ENCODE data around the gene NRIP2. TPM values are rescaled to one million over a fixed set of nuclear protein-coding genes. Genes with fewer than 3 reads are reported as not detected.
"Not testable (repeated sequence)": the region's sequence is repeated elsewhere in the genome, so short reads cannot be mapped to it uniquely, and the experiment has no call there.

Gene NRIP2
- not detected for total RNA-seq

GRCh38 chr12:2834581-2835491 lies at the start of gene NRIP2:
TSS of gene NRIP2 (minus strand) at chr12:2835035. CDS start at chr12:2834983, 52 bp downstream.
- peak; percentile 30 for ATAC-seq
- Mint-ChIP-seq H3K4me1 (peaks cover 2% of the 10 kb centered on the region), H3K27ac (no peak within 1 kb of the TSS), H3K9me3 (ENCODE audit: low read depth) (no peaks in the 10 kb centered on the region), H3K4me3 (no peak within 1 kb of the TSS), H3K36me3 (ENCODE audit: low read depth) (peaks cover 9% of the 10 kb centered on the region), H3K27me3 (no peaks in the 10 kb centered on the region)
- ChIA-PET POLR2A (no interaction called here), CTCF (interaction anchor here (0.6 kb wide), 1 partner anchor 34 kb away, joined by 4 read pairs; no protein-coding TSS in a partner anchor)
- DNase-seq: no peak
- intact Hi-C loops (cut with DNase I, micrococcal nuclease): no loop called here

DNA sequence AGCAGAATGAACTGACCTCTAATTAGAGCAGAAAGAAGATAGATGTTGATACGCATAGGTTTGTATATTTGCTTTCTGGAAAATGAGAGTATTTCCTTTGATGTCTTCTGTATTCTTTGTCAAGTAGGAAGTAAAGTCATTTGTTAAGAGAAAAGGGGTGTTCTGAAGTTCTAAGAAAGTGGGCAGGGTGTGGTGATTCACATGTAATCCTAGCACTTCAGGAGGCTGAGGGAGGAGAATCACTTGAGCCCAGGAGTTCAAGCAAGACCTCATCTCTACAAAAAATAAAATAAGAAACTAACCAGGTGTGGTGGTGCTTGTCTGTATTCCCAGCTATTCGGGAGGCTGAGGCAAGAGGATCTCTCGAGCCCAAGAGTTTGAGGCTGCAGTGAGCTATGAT lies 45.0 kb upstream of the NRIP2 start:
- POLR2A ChIA-PET: no interaction called here
- CTCF ChIA-PET: interaction anchor here (1.2 to 1.5 kb wide), 3 partner anchors 11 to 64 kb away, joined by 5 to 7 read pairs (median 7); no protein-coding TSS in a partner anchor
- no peaks in the 10 kb centered on the region for H3K9me3 Mint-ChIP-seq (ENCODE audit: low read depth)
- intact Hi-C loops (cut with DNase I, micrococcal nuclease): loop anchor here (5.0 to 10.0 kb wide), 4 partner anchors 165 to 992 kb away; partner anchors contain the start of genes DCP1B (in 1 of the 2) and PARP11 (in 1 of the 2)
- H3K27me3 Mint-ChIP-seq: no peaks in the 10 kb centered on the region
- peaks cover 31% of the 10 kb centered on the region for H3K4me1 Mint-ChIP-seq
- H3K27ac Mint-ChIP-seq: peak overlapping the region; percentile 42
- DNase-seq: no peak
- ATAC-seq: peak; percentile 28
- H3K4me3 Mint-ChIP-seq: no peak overlapping the region
- peaks cover 39% of the 10 kb centered on the region for H3K36me3 Mint-ChIP-seq (ENCODE audit: low read depth)

DNA sequence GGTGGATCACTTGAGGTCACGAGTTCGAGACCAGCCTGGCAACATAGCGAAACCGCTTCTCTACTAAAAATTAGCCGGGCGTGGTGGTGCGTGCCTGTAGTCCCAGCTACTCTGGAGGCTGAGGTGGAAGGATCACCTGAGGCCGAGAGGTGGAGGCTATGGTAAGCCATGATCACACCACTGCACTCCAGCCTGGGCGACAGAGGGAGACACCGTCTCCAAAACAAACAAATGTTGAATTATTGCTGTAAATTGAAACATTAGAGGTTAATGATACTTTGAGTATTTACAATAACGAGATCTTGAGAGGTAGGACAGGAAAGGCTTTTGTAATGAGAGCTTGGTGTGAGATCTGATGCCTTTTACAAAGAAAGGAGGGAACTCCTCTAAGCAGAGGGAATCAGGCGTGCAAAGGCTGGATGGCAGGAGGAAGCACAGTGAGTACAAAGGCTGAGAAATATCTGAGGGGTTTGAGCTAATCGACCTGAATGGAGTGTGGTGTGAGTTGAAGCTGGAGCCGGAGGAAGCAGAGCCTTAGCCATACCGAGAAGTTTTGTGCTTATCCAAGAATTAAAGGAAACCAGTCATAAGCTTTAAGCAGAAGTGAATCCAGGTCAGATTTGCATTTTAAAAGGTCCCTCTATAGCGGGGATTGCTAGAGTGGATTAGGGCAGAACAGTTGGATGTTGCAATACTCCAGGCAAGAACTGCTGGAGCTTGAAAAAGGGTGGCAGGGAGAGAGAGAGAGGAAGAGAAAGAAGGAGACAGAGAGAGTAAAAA lies 43.3 kb upstream of the NRIP2 start:
- Mint-ChIP-seq H3K9me3 (ENCODE audit: low read depth) (no peaks in the 10 kb centered on the region), H3K4me1 (peaks cover 31% of the 10 kb centered on the region), H3K27me3 (no peaks in the 10 kb centered on the region), H3K4me3 (peak overlapping the region; percentile 99), H3K36me3 (ENCODE audit: low read depth) (peaks cover 41% of the 10 kb centered on the region), H3K27ac (peak overlapping the region; percentile 99)
- intact Hi-C loops (cut with DNase I, micrococcal nuclease): loop anchor here (1.0 to 10.0 kb wide), 10 partner anchors 10 to 994 kb away; partner anchors contain the start of genes ITFG2 (in 2 of the 2), TULP3 (in 2 of the 2), DCP1B (in 1 of the 2) and PARP11 (in 1 of the 2)
- CTCF ChIA-PET: interaction anchor here (0.7 to 2.3 kb wide), 6 partner anchors 8 to 163 kb away, joined by 3 to 8 read pairs (median 4); no protein-coding TSS in a partner anchor
- POLR2A ChIA-PET: interaction anchor here (0.5 to 2.7 kb wide), 5 partner anchors 10 to 83 kb away, joined by 3 to 10 read pairs (median 4); partner anchors contain the start of genes FKBP4 and TULP3
- ATAC-seq (no peak), DNase-seq (no peak)

GRCh38 chr12:2877047-2877952 lies 42.5 kb upstream of the NRIP2 start, which contains the start of the genes FOXM1 and RHNO1:
TSS of gene FOXM1 (minus strand) at chr12:2877174. CDS start at chr12:2874478, 2,696 bp downstream.
TSS of gene RHNO1 (plus strand) at chr12:2877223. CDS start at chr12:2885367, 8,144 bp downstream.
- Mint-ChIP-seq H3K27me3 (no peaks in the 10 kb centered on the region), H3K27ac (peak within 1 kb of the TSS; percentile 99), H3K4me3 (peak within 1 kb of the TSS; percentile 99), H3K4me1 (peaks cover 31% of the 10 kb centered on the region), H3K9me3 (ENCODE audit: low read depth) (no peaks in the 10 kb centered on the region), H3K36me3 (ENCODE audit: low read depth) (peaks cover 45% of the 10 kb centered on the region)
- DNase-seq: peak; percentile 92
- ChIA-PET CTCF (interaction anchor here (0.7 to 2.3 kb wide), 7 partner anchors 8 to 23 kb away, joined by 3 to 8 read pairs (median 5); partner anchors contain the start of gene TULP3), POLR2A (interaction anchor here (0.6 to 2.7 kb wide), 6 partner anchors 8 to 82 kb away, joined by 3 to 10 read pairs (median 4); partner anchors contain the start of genes FKBP4 and TULP3)
- intact Hi-C loops (cut with DNase I, micrococcal nuclease): loop anchor here (1.0 to 10.0 kb wide), 10 partner anchors 9 to 995 kb away; partner anchors contain the start of genes ITFG2 (in 2 of the 2), TULP3 (in 2 of the 2), DCP1B (in 1 of the 2) and PARP11 (in 1 of the 2)
- peak; percentile 77 for ATAC-seq

- Mint-ChIP-seq H3K4me1 (peaks cover 28% of the 10 kb centered on the region), H3K27me3 (no peaks in the 10 kb centered on the region), H3K9me3 (ENCODE audit: low read depth) (no peaks in the 10 kb centered on the region), H3K4me3 (peak overlapping the region; percentile 99), H3K36me3 (ENCODE audit: low read depth) (peaks cover 46% of the 10 kb centered on the region), H3K27ac (peak overlapping the region; percentile 95)
- ChIA-PET CTCF (interaction anchor here (0.7 to 2.3 kb wide), 5 partner anchors 8 to 22 kb away, joined by 3 to 8 read pairs (median 5); partner anchors contain the start of gene TULP3), POLR2A (interaction anchor here (0.6 to 2.7 kb wide), 6 partner anchors 8 to 81 kb away, joined by 3 to 10 read pairs (median 4); partner anchors contain the start of genes FKBP4 and TULP3)
- peak; percentile 63 for ATAC-seq
- intact Hi-C loops (cut with DNase I, micrococcal nuclease): loop anchor here (1.0 to 10.0 kb wide), 10 partner anchors 8 to 996 kb away; partner anchors contain the start of genes ITFG2 (in 2 of the 2), TULP3 (in 2 of the 2), DCP1B (in 1 of the 2) and PARP11 (in 1 of the 2)
- peak; percentile 59 for DNase-seq
Measured at GRCh38 chr12:2876431-2877046, 41.7 kb upstream of the NRIP2 start.

DNA sequence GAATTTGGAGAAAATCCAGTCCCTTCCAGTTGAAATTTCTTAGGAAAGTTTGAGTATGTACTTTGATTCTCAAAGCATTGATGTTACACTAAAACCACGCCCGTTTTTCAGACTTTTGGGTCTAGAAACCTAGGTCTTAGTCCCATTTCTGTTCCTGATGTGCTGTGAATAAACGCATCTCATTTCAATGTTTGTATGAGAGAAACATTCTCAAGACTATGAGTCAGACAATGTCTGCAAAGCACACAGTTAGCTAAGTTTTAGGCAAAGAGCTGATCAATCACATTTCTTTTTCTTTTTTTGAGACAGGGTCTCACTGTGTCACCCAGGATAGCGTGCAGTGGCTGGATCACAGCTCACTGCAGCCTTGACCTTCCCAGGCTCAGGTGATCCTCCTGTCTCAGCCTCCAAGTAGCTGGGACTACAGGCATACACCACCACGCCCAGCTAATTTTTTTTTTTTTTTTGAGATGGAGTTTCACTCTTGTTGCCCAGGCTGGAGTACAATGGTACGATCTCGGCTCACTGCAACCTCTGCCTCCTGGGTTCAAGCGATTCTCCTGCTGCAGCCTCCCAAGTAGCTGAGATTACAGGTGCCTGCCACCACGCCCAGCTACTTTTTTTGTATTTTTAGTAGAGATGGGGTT lies 34.3 kb upstream of the NRIP2 start:
- not testable (repeated sequence) for H3K27me3 Mint-ChIP-seq; DNase-seq; H3K9me3 Mint-ChIP-seq (ENCODE audit: low read depth); H3K4me3 Mint-ChIP-seq; ATAC-seq
- ChIA-PET POLR2A (interaction anchor here (1.7 kb wide), 1 partner anchor 8 kb away, joined by 10 read pairs; the partner anchor contains the start of genes FOXM1 and RHNO1), CTCF (interaction anchor here (0.7 to 1.2 kb wide), 2 partner anchors 11 to 34 kb away, joined by 4 to 5 read pairs; no protein-coding TSS in a partner anchor)
- peak overlapping the region; percentile 85 for H3K27ac Mint-ChIP-seq
- intact Hi-C loops (cut with DNase I, micrococcal nuclease): loop anchor here in 1 of 2 experiments (1.0 to 2.0 kb wide), 3 partner anchors 8 to 56 kb away; partner anchors contain the start of genes FOXM1, ITFG2, RHNO1 and TULP3
- peaks cover 64% of the 10 kb centered on the region for H3K36me3 Mint-ChIP-seq (ENCODE audit: low read depth)
- peaks cover 13% of the 10 kb centered on the region for H3K4me1 Mint-ChIP-seq

DNA sequence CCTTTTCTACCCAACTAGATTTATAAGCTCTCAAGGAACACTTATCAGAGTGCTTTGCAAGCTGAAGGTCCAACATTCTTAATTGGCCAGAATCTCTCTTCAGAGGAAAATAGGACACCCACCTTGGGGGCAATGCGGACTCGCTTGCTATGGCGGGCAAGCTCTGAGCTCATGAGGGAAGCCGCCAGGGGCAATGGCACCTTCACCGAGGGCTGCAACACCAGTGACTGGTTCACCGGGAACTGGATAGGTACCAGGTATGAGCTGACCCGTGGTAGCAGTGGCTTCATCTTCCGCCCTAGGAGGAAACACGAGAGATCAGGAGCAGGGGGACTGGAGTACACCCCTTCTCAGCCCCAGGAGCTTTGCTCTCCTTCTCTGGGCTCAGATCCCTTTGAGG lies 29.4 kb upstream of the NRIP2 start:
- Mint-ChIP-seq H3K36me3 (ENCODE audit: low read depth) (peaks cover 80% of the 10 kb centered on the region), H3K27ac (no peak overlapping the region), H3K9me3 (ENCODE audit: low read depth) (no peaks in the 10 kb centered on the region), H3K27me3 (no peaks in the 10 kb centered on the region), H3K4me3 (no peak overlapping the region), H3K4me1 (peaks cover 13% of the 10 kb centered on the region)
- ATAC-seq: no peak
- intact Hi-C loops (cut with DNase I, micrococcal nuclease): no loop called here
- no peak for DNase-seq
- ChIA-PET CTCF (interaction anchor here (0.6 to 2.9 kb wide), 5 partner anchors 10 to 85 kb away, joined by 3 to 14 read pairs (median 3); no protein-coding TSS in a partner anchor), POLR2A (no interaction called here)

GRCh38 chr12:2863402-2863801 lies 28.6 kb upstream of the NRIP2 start:
- H3K4me3 Mint-ChIP-seq; intact Hi-C loops (cut with DNase I, micrococcal nuclease); POLR2A ChIA-PET; H3K27ac Mint-ChIP-seq; DNase-seq; H3K9me3 Mint-ChIP-seq (ENCODE audit: low read depth); H3K4me1 Mint-ChIP-seq; ATAC-seq; H3K27me3 Mint-ChIP-seq: not testable (repeated sequence)
- peaks cover 76% of the 10 kb centered on the region for H3K36me3 Mint-ChIP-seq (ENCODE audit: low read depth)
- CTCF ChIA-PET: interaction anchor here (1.7 to 2.9 kb wide), 2 partner anchors 9 to 18 kb away, joined by 4 to 14 read pairs; no protein-coding TSS in a partner anchor

GRCh38 chr12:2862876-2863275 lies 28.0 kb upstream of the NRIP2 start:
- H3K9me3 Mint-ChIP-seq (ENCODE audit: low read depth): no peaks in the 10 kb centered on the region
- ChIA-PET POLR2A (no interaction called here), CTCF (interaction anchor here (1.4 to 2.9 kb wide), 3 partner anchors 9 to 17 kb away, joined by 4 to 14 read pairs (median 6); no protein-coding TSS in a partner anchor)
- DNase-seq (no peak), ATAC-seq (no peak)
- no peak overlapping the region for H3K4me3 Mint-ChIP-seq
- no peaks in the 10 kb centered on the region for H3K27me3 Mint-ChIP-seq
- no peak overlapping the region for H3K27ac Mint-ChIP-seq
- H3K36me3 Mint-ChIP-seq (ENCODE audit: low read depth): peaks cover 73% of the 10 kb centered on the region
- intact Hi-C loops (cut with DNase I, micrococcal nuclease): no loop called here
- H3K4me1 Mint-ChIP-seq: peaks cover 2% of the 10 kb centered on the region
